ENCODE data around the gene CENPI.

DNA sequence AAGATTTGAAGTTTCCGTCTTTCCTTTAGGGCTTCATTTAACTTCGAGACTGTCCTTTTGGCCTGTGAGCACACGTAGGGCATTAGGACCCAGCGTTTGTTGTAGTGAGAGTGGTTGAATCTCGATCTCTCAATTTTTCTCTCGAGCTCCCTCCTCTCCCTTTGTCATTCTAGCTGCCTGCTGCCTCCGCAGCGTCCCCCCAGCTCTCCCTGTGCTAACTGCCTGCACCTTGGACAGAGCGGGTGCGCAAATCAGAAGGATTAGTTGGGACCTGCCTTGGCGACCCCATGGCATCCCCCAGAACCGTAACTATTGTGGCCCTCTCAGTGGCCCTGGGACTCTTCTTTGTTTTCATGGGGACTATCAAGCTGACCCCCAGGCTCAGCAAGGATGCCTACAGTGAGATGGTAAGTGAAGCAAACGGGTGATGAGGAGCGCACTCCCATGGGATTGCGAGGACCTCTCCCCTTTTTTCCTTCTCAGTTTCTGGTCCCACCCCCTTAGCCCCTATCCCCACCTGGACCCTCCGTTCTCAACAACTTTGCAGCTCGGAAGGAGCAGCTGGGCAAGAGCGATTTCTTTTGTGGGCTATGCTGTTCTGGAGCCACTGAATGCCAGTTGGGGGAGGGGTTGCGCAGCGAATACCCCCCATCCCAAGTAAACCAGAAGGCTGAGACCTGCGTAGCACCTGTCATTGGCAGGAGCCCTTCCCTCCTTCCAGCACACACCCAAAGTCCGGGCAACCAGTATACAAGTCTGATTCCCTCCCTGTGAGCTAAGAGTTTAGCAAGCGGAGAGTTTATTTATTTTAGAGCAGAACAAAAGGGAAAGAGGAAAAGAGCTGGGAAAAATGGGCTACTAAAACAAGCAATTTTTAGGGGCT, 19.0 kb upstream of the CENPI start, which contains the start of gene TMEM35A:
- TF ChIP-seq RELA (CRISPR knock-in tag; IDR thresholded peaks at IDR 0.05; ENCODE audit: borderline replicate concordance): no peak
- TF ChIP-seq, protein P1, sequence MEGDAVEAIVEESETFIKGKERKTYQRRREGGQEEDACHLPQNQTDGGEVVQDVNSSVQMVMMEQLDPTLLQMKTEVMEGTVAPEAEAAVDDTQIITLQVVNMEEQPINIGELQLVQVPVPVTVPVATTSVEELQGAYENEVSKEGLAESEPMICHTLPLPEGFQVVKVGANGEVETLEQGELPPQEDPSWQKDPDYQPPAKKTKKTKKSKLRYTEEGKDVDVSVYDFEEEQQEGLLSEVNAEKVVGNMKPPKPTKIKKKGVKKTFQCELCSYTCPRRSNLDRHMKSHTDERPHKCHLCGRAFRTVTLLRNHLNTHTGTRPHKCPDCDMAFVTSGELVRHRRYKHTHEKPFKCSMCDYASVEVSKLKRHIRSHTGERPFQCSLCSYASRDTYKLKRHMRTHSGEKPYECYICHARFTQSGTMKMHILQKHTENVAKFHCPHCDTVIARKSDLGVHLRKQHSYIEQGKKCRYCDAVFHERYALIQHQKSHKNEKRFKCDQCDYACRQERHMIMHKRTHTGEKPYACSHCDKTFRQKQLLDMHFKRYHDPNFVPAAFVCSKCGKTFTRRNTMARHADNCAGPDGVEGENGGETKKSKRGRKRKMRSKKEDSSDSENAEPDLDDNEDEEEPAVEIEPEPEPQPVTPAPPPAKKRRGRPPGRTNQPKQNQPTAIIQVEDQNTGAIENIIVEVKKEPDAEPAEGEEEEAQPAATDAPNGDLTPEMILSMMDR (IDR thresholded peaks at IDR 0.05): no peak
- TF ChIP-seq, protein P2, sequence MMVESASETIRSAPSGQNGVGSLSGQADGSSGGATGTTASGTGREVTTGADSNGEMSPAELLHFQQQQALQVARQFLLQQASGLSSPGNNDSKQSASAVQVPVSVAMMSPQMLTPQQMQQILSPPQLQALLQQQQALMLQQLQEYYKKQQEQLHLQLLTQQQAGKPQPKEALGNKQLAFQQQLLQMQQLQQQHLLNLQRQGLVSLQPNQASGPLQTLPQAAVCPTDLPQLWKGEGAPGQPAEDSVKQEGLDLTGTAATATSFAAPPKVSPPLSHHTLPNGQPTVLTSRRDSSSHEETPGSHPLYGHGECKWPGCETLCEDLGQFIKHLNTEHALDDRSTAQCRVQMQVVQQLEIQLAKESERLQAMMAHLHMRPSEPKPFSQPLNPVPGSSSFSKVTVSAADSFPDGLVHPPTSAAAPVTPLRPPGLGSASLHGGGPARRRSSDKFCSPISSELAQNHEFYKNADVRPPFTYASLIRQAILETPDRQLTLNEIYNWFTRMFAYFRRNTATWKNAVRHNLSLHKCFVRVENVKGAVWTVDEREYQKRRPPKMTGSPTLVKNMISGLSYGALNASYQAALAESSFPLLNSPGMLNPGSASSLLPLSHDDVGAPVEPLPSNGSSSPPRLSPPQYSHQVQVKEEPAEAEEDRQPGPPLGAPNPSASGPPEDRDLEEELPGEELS (CRISPR knock-in tag; IDR thresholded peaks at IDR 0.05): no peak
- no peak for TF ChIP-seq NR3C1 (CRISPR knock-in tag; conservative IDR thresholded peaks at IDR 0.05; ENCODE audit: low read depth)
- TF ChIP-seq ZNF232 (CRISPR knock-in tag; IDR thresholded peaks at IDR 0.05): no peak
- TF ChIP-seq SMAD4 (CRISPR knock-in tag; IDR thresholded peaks at IDR 0.05): no peak
- TF ChIP-seq, protein P3, sequence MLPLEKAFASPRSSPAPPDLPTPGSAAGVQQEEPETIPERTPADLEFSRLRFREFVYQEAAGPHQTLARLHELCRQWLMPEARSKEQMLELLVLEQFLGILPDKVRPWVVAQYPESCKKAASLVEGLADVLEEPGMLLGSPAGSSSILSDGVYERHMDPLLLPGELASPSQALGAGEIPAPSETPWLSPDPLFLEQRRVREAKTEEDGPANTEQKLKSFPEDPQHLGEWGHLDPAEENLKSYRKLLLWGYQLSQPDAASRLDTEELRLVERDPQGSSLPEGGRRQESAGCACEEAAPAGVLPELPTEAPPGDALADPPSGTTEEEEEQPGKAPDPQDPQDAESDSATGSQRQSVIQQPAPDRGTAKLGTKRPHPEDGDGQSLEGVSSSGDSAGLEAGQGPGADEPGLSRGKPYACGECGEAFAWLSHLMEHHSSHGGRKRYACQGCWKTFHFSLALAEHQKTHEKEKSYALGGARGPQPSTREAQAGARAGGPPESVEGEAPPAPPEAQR (CRISPR knock-in tag; IDR thresholded peaks at IDR 0.05): no peak
